Neuronal stem cell (in vitro differentiated cells): ENCODE results near the gene RBPJL.

Experiments
- DNase-seq: peaks from one replicate; pipeline ENCODE4 v3.0.0-alpha.2; 2013; ENCODE audit warnings: low spot score
- H2AFZ ChIP-seq: one replicate; pipeline ENCODE4 v1.6.1; 2013; ENCODE audit warnings: mild to moderate bottlenecking, low read length, inconsistent platforms
- H2AK5ac ChIP-seq: 2 replicates; pipeline ENCODE4 v1.6.1; 2013; ENCODE audit warnings: low read depth, mild to moderate bottlenecking, inconsistent platforms, low read length, moderate library complexity, mixed read lengths
- H2BK120ac ChIP-seq: 2 replicates; pipeline ENCODE4 v1.6.1; 2013; ENCODE audit warnings: low read depth, mild to moderate bottlenecking, inconsistent platforms, low read length, moderate library complexity, mixed read lengths
- H2BK12ac ChIP-seq: one replicate; pipeline ENCODE4 v1.6.1; 2013; ENCODE audit warnings: low read length, inconsistent platforms
- H2BK15ac ChIP-seq: 2 replicates; pipeline ENCODE4 v1.6.1; 2013; ENCODE audit warnings: mild to moderate bottlenecking, low read length, inconsistent platforms, mixed read lengths
- H2BK5ac ChIP-seq: one replicate; pipeline ENCODE4 v1.6.1; 2013; ENCODE audit warnings: inconsistent platforms, mild to moderate bottlenecking, low read length, moderate library complexity
- H3K14ac ChIP-seq: one replicate; pipeline ENCODE4 v1.6.1; 2013; ENCODE audit warnings: low read length, inconsistent platforms
- H3K18ac ChIP-seq: 2 replicates; pipeline ENCODE4 v1.6.1; 2013; ENCODE audit warnings: low read length, inconsistent platforms
- H3K23ac ChIP-seq: 2 replicates; pipeline ENCODE4 v1.6.1; 2013; ENCODE audit warnings: low read depth, mild to moderate bottlenecking, mixed read lengths, low read length, inconsistent platforms; ENCODE audit not compliant: poor library complexity
- H3K27ac ChIP-seq: replicated peaks from 3 replicates; pipeline ENCODE4 v1.5.1; 2013; ENCODE audit warnings: low read length, inconsistent platforms
- H3K27me3 ChIP-seq, 3 experiments: 2 replicates each; pipeline ENCODE4 v1.6.1; 2013; ENCODE audit warnings: low read length in 3 of 3, mild to moderate bottlenecking in 2 of 3, inconsistent platforms in 1 of 3, low read depth in 1 of 3, mixed read lengths in 1 of 3, moderate library complexity in 1 of 3; ENCODE audit not compliant: control insufficient read depth in 3 of 3, insufficient read depth in 3 of 3
- H3K36me3 ChIP-seq, 2 donors: replicated peaks in 1 of 2; 2 replicates each; pipeline ENCODE4 v1.6.1; 2013; ENCODE audit warnings: low read length in 2 of 2; ENCODE audit not compliant: control insufficient read depth in 2 of 2, insufficient read depth in 2 of 2
- H3K4ac ChIP-seq: 2 replicates; pipeline ENCODE4 v1.6.1; 2013; ENCODE audit warnings: inconsistent platforms, mild to moderate bottlenecking, low read length, moderate library complexity
- H3K4me1 ChIP-seq, 2 donors: 1 replicate in 1 of 2; 2 replicates in 1 of 2; pipeline ENCODE4 v1.6.1; 2013; ENCODE audit warnings: low read length in 2 of 2, low read depth in 1 of 2; ENCODE audit not compliant: control insufficient read depth in 2 of 2, insufficient read depth in 1 of 2
- H3K4me2 ChIP-seq: one replicate; pipeline ENCODE4 v1.6.1; 2013; ENCODE audit warnings: mild to moderate bottlenecking, low read length, inconsistent platforms; ENCODE audit not compliant: insufficient read depth, poor library complexity, severe bottlenecking
- H3K4me3 ChIP-seq, 2 donors: 2 replicates each; pipeline ENCODE4 v1.5.1; 2013; ENCODE audit warnings: low read length in 2 of 2, mild to moderate bottlenecking in 2 of 2, inconsistent platforms in 1 of 2, moderate library complexity in 1 of 2
- H3K79me1 ChIP-seq: one replicate; pipeline ENCODE4 v1.6.1; 2013; ENCODE audit warnings: low read depth, mild to moderate bottlenecking, inconsistent platforms, low read length, moderate library complexity
- H3K9ac ChIP-seq: one replicate; pipeline ENCODE4 v1.6.1; 2013; ENCODE audit warnings: mild to moderate bottlenecking, low read depth, low read length, inconsistent platforms; ENCODE audit not compliant: poor library complexity
- H3K9me3 ChIP-seq, 2 donors: replicated peaks in 1 of 2; 2 replicates each; pipeline versions ENCODE3 to v1.6.1; 2013; ENCODE audit warnings: low read length in 2 of 2, mild to moderate bottlenecking in 2 of 2, inconsistent platforms in 1 of 2, low read depth in 1 of 2, mixed read lengths in 1 of 2, moderate library complexity in 1 of 2; ENCODE audit not compliant: control insufficient read depth in 2 of 2, insufficient read depth in 1 of 2
- H4K8ac ChIP-seq: one replicate; pipeline ENCODE4 v1.6.1; 2013; ENCODE audit warnings: low read depth, mild to moderate bottlenecking, inconsistent platforms, low read length, moderate library complexity
- H4K91ac ChIP-seq: one replicate; pipeline ENCODE4 v1.6.1; 2013; ENCODE audit warnings: low read length, low read depth, mild to moderate bottlenecking, inconsistent platforms; ENCODE audit not compliant: poor library complexity
- WGBS, 2 donors: extraction: QIAGEN DNeasy Blood & Tissue Kit; methylation state at CpG; one replicate each; pipeline ENCODE4 v1.1.7; 2013; ENCODE audit warnings: missing lambda C conversion rate in 2 of 2, mixed read lengths in 1 of 2; ENCODE audit not compliant: insufficient read length in 2 of 2, insufficient replicate concordance in 1 of 2; ENCODE audit errors: extremely low coverage in 2 of 2; 5-methylcytosine and 5-hydroxymethylcytosine counted together

Gene RBPJL

DNA sequence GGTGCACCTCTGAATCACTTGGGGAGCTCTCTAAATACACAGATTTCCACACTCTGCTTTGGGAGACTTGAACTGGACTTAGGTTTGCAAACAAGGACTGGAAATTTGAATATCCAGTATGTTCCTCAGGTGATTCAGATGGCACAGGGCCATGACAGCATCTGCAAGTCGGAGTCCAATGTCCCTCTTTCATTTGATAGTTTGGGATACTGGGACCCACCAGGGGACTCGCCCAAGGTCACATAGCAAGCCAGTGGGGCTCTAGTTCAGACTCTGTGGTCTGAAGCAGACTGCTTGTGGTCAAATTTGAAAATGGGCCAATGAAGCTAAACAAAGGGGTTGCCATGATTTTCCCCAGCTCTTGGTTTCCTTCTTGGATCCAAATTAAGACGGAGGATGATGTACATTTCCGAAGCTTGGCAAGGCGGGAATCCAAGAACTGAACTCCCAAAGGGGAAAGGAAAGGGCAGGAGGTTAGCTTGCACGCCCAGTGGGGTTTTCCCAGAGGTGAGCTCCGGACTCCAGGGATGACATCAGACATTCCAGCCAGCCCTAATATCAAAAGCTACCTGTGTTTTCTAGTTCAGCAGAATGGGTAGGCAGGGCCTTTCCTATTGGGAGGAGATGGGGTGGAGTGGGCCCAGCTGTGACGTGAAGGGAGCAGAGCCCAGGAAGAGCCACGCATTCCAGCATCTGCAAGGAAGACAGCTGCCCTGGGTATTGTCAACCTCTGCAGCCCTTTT is 52.9 kb downstream of the RBPJL start:
- Histone ChIP-seq H3K4ac (no peak overlapping the region), H3K23ac (no peak overlapping the region), H3K4me3 (no peak overlapping the region), H2BK12ac (no peak overlapping the region), H3K79me1 (no peaks in the 10 kb centered on the region), H3K9ac (no peak overlapping the region), H4K91ac (no peak overlapping the region), H2BK120ac (no peak overlapping the region), H4K8ac (no peak overlapping the region), H3K9me3 (no peaks in the 10 kb centered on the region), H2AK5ac (no peak overlapping the region), H2AFZ (no peak overlapping the region), H3K4me1 (peaks cover 3 to 5% of the 10 kb centered on the region in 2 donors), H2BK5ac (no peak overlapping the region), H3K18ac (no peak overlapping the region), H3K14ac (no peak overlapping the region), H3K36me3 (no peaks in the 10 kb centered on the region), H2BK15ac (no peak overlapping the region), H3K27ac (no peak overlapping the region), H3K4me2 (no peak overlapping the region), H3K27me3 (no peaks in the 10 kb centered on the region)
- DNase-seq = no peak
- WGBS, 2 donors = no CpG with 5 or more reads among the region's 9 CpGs

DNA sequence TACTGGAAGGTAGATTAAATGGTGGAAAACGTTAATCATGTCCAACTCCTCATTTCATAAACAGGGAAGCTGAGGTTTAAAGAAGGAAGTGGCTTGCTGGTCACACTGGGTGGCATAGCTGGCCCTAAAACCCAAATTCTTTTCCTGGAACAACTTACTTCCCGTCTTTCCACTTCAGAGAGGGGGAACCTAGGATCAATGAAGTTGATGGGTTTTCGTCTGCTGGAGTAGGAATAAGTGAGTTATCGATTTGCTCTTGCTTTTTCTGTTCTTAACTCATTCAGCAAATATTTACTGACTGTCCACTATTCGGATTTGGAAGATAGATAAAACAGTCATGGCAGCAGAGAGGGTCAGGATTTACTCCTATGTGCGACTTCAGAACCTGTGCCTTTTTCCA is 55.2 kb downstream of the RBPJL start:
- H3K4me2 ChIP-seq = no peak overlapping the region
- H3K4me1 ChIP-seq = peaks cover 5% of the 10 kb centered on the region in 2 donors
- H2BK12ac ChIP-seq = no peak overlapping the region
- H3K14ac ChIP-seq = no peak overlapping the region
- H3K18ac ChIP-seq = no peak overlapping the region
- H4K8ac ChIP-seq = no peak overlapping the region
- no peaks in the 10 kb centered on the region for H3K9me3 ChIP-seq
- H2BK5ac ChIP-seq = no peak overlapping the region
- no CpG with 5 or more reads among the region's 6 CpGs for WGBS, 2 donors
- H3K23ac ChIP-seq = no peak overlapping the region
- no peak overlapping the region for H3K4ac ChIP-seq
- no peak overlapping the region for H4K91ac ChIP-seq
- H3K27me3 ChIP-seq = no peaks in the 10 kb centered on the region
- no peak overlapping the region for H2BK120ac ChIP-seq
- peaks cover 2% of the 10 kb centered on the region for H3K79me1 ChIP-seq
- no peak for DNase-seq
- no peak overlapping the region for H3K27ac ChIP-seq
- H2AFZ ChIP-seq = no peak overlapping the region
- no peak overlapping the region for H3K9ac ChIP-seq
- H2AK5ac ChIP-seq = no peak overlapping the region
- no peak overlapping the region for H3K4me3 ChIP-seq
- H2BK15ac ChIP-seq = no peak overlapping the region
- peaks cover 10 to 16% of the 10 kb centered on the region in 2 donors for H3K36me3 ChIP-seq

DNA sequence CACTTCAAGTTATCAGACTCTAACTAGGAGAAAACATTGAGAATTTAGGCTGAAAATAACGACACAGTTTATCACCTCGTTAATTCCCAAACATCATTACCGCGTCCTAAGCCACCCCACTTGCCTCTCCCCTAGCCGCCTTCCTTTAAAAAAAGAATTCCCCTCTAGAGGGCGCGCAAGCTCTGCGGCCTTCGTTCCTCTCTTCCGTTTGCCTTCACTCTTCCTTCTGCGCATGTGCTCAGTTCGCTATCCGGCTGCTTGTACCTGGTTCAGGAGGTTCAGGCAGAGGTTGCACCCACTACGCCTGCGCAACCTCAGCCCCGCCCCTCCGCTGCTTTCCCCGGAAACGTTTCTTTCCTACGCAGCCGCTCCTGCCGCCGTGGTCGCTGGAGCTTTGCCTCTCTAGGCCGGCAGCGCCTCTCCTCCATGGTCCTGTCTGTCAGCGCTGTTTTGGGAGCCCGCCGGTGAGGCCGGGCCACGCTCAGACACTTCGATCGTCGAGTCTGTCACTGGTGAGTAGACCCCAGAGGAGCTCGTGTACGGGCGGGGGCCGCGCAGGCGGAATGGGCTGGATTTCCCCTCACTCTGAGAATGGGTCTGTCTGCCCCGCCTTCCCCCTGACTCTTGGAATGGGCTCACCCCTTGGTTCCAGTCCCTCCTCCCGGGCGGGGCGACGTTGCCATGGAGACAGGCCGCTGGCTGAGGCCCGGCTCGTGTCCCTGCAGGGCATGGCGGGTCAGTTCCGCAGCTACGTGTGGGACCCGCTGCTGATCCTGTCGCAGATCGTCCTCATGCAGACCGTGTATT is 56.4 kb downstream of the RBPJL start, which contains the start of gene SYS1:
Gene SYS1, plus strand, starts transcription at position 353 of the 807 bp plus-strand sequence. Its CDS starts 376 bp downstream, at position 729.
- Histone ChIP-seq H2BK120ac (no peak within 1 kb of the TSS), H3K36me3 (peaks cover 16 to 29% of the 10 kb centered on the region in 2 donors)
- WGBS, 2 donors = no CpG with 5 or more reads among the region's 55 CpGs

More for the DNA sequence above, 56.4 kb downstream of the RBPJL start, which contains the start of gene SYS1:
- H3K4me2 ChIP-seq = peak within 1 kb of the TSS; percentile 63
- H3K23ac ChIP-seq = peak within 1 kb of the TSS; percentile 92
- H2AFZ ChIP-seq = peak within 1 kb of the TSS; percentile 97
- peak within 1 kb of the TSS; percentile 57 for H2BK15ac ChIP-seq
- no peak within 1 kb of the TSS for H3K14ac ChIP-seq
- peak within 1 kb of the TSS; percentile 94 for H3K18ac ChIP-seq
- H3K79me1 ChIP-seq = peaks cover 2% of the 10 kb centered on the region
- H3K4ac ChIP-seq = no peak within 1 kb of the TSS
- peak; percentile 98 for DNase-seq
- H2BK12ac ChIP-seq = peak within 1 kb of the TSS; percentile 12
- H3K27ac ChIP-seq = peak within 1 kb of the TSS; percentile 85
- H3K4me3 ChIP-seq = peak within 1 kb of the TSS; percentile 86 to 89
- H2AK5ac ChIP-seq = no peak within 1 kb of the TSS
- peaks cover 5% of the 10 kb centered on the region in 2 donors for H3K4me1 ChIP-seq
- no peak within 1 kb of the TSS for H4K91ac ChIP-seq
- no peak within 1 kb of the TSS for H2BK5ac ChIP-seq
- H3K9me3 ChIP-seq = no peaks in the 10 kb centered on the region
- no peaks in the 10 kb centered on the region for H3K27me3 ChIP-seq
- H3K9ac ChIP-seq = peak within 1 kb of the TSS; percentile 99
- peak within 1 kb of the TSS; percentile 99 for H4K8ac ChIP-seq
